HG03378 (cell line): ENCODE data around the gene EFHD2.
"Not testable (repeated sequence)": the region's sequence is repeated elsewhere in the genome, so short reads cannot be mapped to it uniquely, and the experiment has no call there.

Source experiments
- ATAC-seq: cut with Tn5 transposase; IDR thresholded peaks from one replicate; pipeline ENCODE4 v1.9.1; 2021; ENCODE audit warnings: mild to moderate bottlenecking, moderate library complexity; ENCODE audit not compliant: unreplicated experiment

The EFHD2 gene

GRCh38 chr1:15410884-15411245 is 1.2 kb downstream of the EFHD2 start:
- no peak for ATAC-seq

GRCh38 chr1:15411593-15412137 is 2.0 kb downstream of the EFHD2 start:
- ATAC-seq = peak; percentile 47

- no peak for ATAC-seq
These were observed 2.6 kb downstream of the EFHD2 start for GRCh38 chr1:15412175-15412800.

- no peak for ATAC-seq
These were observed 3.2 kb downstream of the EFHD2 start for GRCh38 chr1:15412843-15413242.

GRCh38 chr1:15413563-15414444 is 4.1 kb downstream of the EFHD2 start:
- ATAC-seq = no peak

GRCh38 chr1:15414445-15414983 is 4.8 kb downstream of the EFHD2 start:
- ATAC-seq = no peak

GRCh38 chr1:15417059-15417934 is 7.6 kb downstream of the EFHD2 start:
- ATAC-seq = no peak

GRCh38 chr1:15418806-15419515 is 9.3 kb downstream of the EFHD2 start:
- ATAC-seq = no peak

GRCh38 chr1:15420853-15421465 is 11.3 kb downstream of the EFHD2 start:
- no peak for ATAC-seq

- ATAC-seq = no peak
These were observed 13.2 kb downstream of the EFHD2 start for GRCh38 chr1:15422871-15423270.

GRCh38 chr1:15423355-15424077 is 13.8 kb downstream of the EFHD2 start:
- ATAC-seq = no peak

- ATAC-seq = no peak
These were observed 14.5 kb downstream of the EFHD2 start for GRCh38 chr1:15424146-15424667.

- no peak for ATAC-seq
These were observed 15.3 kb downstream of the EFHD2 start for GRCh38 chr1:15424981-15425380.

- no peak for ATAC-seq
These were observed 15.8 kb downstream of the EFHD2 start for GRCh38 chr1:15425521-15425920.

- no peak for ATAC-seq
These were observed 16.3 kb downstream of the EFHD2 start for GRCh38 chr1:15425958-15426357.

- ATAC-seq = no peak
These were observed 17.0 kb downstream of the EFHD2 start for GRCh38 chr1:15426492-15427279.

- no peak for ATAC-seq
These were observed 17.6 kb downstream of the EFHD2 start for GRCh38 chr1:15427280-15427666.

GRCh38 chr1:15428252-15428651 is 18.6 kb downstream of the EFHD2 start:
- ATAC-seq = not testable (repeated sequence)
